ENCODE measurements around the gene JARID2.

Gene JARID2

GRCh38 chr6:15366879-15367278 is 121.0 kb downstream of the JARID2 start:
- DNase-seq (ENCODE audit: low read depth, low spot score), result no peak
- H3K27ac ChIP-seq, result no peak overlapping the region

GRCh38 chr6:15368186-15368585 is 122.3 kb downstream of the JARID2 start:
- no peak for DNase-seq (ENCODE audit: low read depth, low spot score)
- no peak overlapping the region for H3K27ac ChIP-seq

- H3K27ac ChIP-seq, result no peak overlapping the region
- no peak for DNase-seq (ENCODE audit: low read depth, low spot score)
Observed at GRCh38 chr6:15368873-15369272, 123.0 kb downstream of the JARID2 start.

- peak overlapping the region; percentile 61 for H3K27ac ChIP-seq
Observed at GRCh38 chr6:15369838-15370237, 124.0 kb downstream of the JARID2 start.

GRCh38 chr6:15370733-15371671 is 125.1 kb downstream of the JARID2 start:
- H3K27ac ChIP-seq, result peak overlapping the region; percentile 61
- peak; percentile 60 for DNase-seq (ENCODE audit: low read depth, low spot score)

More at GRCh38 chr6:15369838-15370237, 124.0 kb downstream of the JARID2 start:
- no peak for DNase-seq (ENCODE audit: low read depth, low spot score)

GRCh38 chr6:15372932-15373331 is 127.1 kb downstream of the JARID2 start:
- H3K27ac ChIP-seq, result no peak overlapping the region
- no peak for DNase-seq (ENCODE audit: low read depth, low spot score)

GRCh38 chr6:15374119-15374518 is 128.2 kb downstream of the JARID2 start:
- H3K27ac ChIP-seq, result peak overlapping the region; percentile 26
- DNase-seq (ENCODE audit: low read depth, low spot score), result no peak

GRCh38 chr6:15375018-15375417 is 129.1 kb downstream of the JARID2 start:
- DNase-seq (ENCODE audit: low read depth, low spot score), result no peak
- H3K27ac ChIP-seq, result no peak overlapping the region

- no peak overlapping the region for H3K27ac ChIP-seq
- no peak for DNase-seq (ENCODE audit: low read depth, low spot score)
Observed at GRCh38 chr6:15375638-15376290, 129.9 kb downstream of the JARID2 start.

GRCh38 chr6:15376900-15377487 is 131.1 kb downstream of the JARID2 start:
- no peak for DNase-seq (ENCODE audit: low read depth, low spot score)
- H3K27ac ChIP-seq, result no peak overlapping the region

- no peak for DNase-seq (ENCODE audit: low read depth, low spot score)
- H3K27ac ChIP-seq, result no peak overlapping the region
Observed at GRCh38 chr6:15378272-15378671, 132.4 kb downstream of the JARID2 start.

- H3K27ac ChIP-seq, result no peak overlapping the region
- no peak for DNase-seq (ENCODE audit: low read depth, low spot score)
Observed at GRCh38 chr6:15378866-15379265, 133.0 kb downstream of the JARID2 start.

GRCh38 chr6:15380351-15380750 is 134.5 kb downstream of the JARID2 start:
- H3K27ac ChIP-seq, result no peak overlapping the region
- DNase-seq (ENCODE audit: low read depth, low spot score), result no peak

- no peak overlapping the region for H3K27ac ChIP-seq
- DNase-seq (ENCODE audit: low read depth, low spot score), result no peak
Observed at GRCh38 chr6:15382089-15382488, 136.2 kb downstream of the JARID2 start.

GRCh38 chr6:15382712-15383111 is 136.8 kb downstream of the JARID2 start:
- DNase-seq (ENCODE audit: low read depth, low spot score), result no peak
- H3K27ac ChIP-seq, result no peak overlapping the region

GRCh38 chr6:15384901-15385300 is 139.0 kb downstream of the JARID2 start:
- H3K27ac ChIP-seq, result no peak overlapping the region
- DNase-seq (ENCODE audit: low read depth, low spot score), result no peak

- DNase-seq (ENCODE audit: low read depth, low spot score), result no peak
- no peak overlapping the region for H3K27ac ChIP-seq
Observed at GRCh38 chr6:15385521-15385920, 139.7 kb downstream of the JARID2 start.

GRCh38 chr6:15386110-15386755 is 140.4 kb downstream of the JARID2 start:
- H3K27ac ChIP-seq, result no peak overlapping the region
- no peak for DNase-seq (ENCODE audit: low read depth, low spot score)

- no peak overlapping the region for H3K27ac ChIP-seq
- DNase-seq (ENCODE audit: low read depth, low spot score), result no peak
Observed at GRCh38 chr6:15386756-15387112, 140.9 kb downstream of the JARID2 start.

- no peak for DNase-seq (ENCODE audit: low read depth, low spot score)
- H3K27ac ChIP-seq, result no peak overlapping the region
Observed at GRCh38 chr6:15387118-15387517, 141.2 kb downstream of the JARID2 start.
